Ramos (cell line): Measurements from ENCODE around the gene TTBK1.

Source experiments
- in situ Hi-C: fragments of 300-500 bp; cut with MboI; formaldehyde crosslinking; loops from one replicate; pipeline ENCODE4 v1.14.3; 2022; ENCODE audit warnings: low sequenced_read_pairs; ENCODE audit not compliant: unreplicated experiment

Gene TTBK1

DNA sequence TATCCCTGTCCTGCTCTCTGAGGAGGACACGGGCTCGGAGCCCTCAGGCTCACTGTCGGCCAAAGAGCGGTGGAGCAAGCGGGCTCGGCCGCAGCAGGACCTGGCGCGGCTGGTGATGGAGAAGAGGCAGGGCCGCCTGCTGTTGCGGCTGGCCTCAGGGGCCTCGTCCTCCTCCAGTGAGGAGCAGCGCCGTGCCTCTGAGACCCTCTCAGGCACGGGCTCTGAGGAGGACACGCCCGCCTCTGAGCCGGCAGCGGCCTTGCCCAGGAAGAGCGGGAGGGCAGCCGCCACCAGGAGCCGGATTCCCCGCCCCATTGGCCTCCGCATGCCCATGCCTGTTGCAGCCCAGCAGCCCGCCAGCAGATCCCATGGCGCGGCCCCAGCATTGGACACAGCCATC lies 40.6 kb downstream of the TTBK1 start:
- in situ Hi-C loops: no loop called here

DNA sequence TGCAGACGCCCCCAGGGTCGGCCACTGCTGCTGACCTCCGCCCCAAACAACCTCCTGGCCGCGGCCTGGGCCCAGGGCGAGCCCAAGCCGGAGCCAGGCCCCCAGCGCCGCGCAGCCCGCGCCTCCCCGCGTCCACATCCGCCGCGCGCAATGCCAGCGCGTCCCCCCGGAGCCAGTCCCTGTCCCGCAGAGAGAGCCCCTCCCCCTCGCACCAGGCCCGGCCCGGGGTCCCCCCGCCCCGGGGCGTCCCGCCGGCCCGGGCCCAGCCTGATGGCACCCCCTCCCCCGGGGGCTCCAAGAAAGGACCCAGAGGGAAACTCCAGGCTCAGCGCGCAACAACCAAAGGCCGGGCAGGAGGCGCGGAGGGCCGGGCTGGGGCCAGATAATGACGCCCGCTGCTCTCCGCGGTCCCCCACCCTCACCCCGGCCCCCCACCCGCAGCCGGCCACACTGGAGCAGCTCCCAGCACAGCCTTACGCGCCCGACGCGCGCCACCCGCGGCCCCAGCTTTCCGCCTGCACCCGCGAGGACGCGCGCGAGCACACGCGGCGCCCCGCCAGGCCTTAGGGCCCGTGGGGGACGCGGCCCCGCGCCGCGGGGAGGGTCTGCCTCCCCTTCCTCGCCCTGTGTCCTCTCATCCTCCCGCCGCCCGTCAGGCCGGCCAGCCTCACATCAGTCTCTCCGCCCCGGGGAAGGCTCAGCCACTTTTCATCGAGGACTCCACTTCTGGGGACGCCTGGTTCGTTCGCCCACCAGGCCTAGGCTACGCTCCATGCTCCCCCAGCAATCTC lies 41.9 kb downstream of the TTBK1 start:
- in situ Hi-C loops: no loop called here

DNA sequence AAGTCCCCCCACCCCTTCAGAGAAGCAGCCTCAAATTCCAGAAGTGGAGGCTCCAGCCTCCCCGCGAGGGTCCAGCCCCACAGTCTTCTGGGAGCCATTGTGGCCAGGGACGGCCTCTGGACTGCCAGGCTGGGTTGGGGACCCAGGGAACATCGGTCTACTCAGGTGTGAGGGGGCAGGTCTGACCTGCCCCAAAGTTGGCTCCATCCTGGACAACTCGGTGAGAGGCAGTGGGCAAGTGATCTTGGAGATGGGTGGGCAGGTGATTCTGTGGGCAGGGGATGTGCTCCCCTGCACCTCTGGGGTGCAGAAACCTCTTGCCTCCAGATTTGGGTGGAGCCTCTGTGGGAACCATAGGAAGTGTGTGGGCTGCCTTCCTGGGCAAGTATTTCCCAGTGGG lies 42.6 kb downstream of the TTBK1 start:
- in situ Hi-C loops: no loop called here

GRCh38 chr6:43286456-43286979 lies 43.2 kb downstream of the TTBK1 start:
- in situ Hi-C loops: no loop called here

GRCh38 chr6:43286980-43287716 lies 43.9 kb downstream of the TTBK1 start:
- in situ Hi-C loops: no loop called here

- in situ Hi-C loops: no loop called here
These were observed 44.7 kb downstream of the TTBK1 start for GRCh38 chr6:43287717-43288679.

GRCh38 chr6:43290339-43290904 lies 47.1 kb downstream of the TTBK1 start:
- in situ Hi-C loops: no loop called here

DNA sequence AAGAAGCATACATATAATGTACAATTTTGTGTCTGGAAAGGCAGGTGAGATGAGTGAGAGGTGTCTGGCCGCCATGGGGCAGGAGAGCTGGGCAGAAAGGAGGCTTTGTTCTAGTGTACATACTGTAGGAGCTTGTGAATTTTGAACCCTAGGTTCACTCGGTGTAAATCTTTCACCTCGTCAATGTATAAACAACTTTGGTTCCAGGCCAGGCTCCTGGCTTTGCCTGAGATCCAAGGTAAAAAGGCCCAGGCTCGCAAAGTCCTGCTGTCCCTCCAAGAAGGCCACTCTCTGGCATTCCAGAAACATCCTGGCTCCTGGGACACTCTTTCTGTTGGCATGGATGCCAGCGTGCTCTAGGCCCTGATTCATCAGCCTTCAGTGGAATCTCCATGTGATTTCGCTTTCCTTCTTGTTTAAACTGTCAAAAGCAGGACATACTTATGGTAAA lies 47.6 kb downstream of the TTBK1 start:
- in situ Hi-C loops: no loop called here

DNA sequence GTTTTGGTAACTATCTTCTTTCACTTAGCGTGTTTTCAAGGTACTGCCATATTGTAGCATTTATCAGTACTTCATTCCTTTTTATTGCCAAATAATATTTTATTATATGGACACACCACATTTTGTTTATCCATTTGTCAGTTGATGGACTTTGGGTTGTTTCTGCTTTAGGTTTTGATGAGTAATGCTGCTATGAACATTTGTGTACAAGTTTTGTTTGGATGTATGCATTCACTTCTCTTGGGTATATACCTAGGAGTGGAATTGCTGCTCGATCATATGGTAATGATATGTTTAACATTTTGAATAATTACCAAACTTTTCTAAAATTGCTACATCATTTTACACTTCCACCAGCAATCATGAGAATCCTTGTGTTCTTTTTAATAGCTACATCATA lies 48.4 kb downstream of the TTBK1 start:
- in situ Hi-C loops: no loop called here

GRCh38 chr6:43292341-43292740 lies 49.1 kb downstream of the TTBK1 start:
- in situ Hi-C loops: no loop called here

DNA sequence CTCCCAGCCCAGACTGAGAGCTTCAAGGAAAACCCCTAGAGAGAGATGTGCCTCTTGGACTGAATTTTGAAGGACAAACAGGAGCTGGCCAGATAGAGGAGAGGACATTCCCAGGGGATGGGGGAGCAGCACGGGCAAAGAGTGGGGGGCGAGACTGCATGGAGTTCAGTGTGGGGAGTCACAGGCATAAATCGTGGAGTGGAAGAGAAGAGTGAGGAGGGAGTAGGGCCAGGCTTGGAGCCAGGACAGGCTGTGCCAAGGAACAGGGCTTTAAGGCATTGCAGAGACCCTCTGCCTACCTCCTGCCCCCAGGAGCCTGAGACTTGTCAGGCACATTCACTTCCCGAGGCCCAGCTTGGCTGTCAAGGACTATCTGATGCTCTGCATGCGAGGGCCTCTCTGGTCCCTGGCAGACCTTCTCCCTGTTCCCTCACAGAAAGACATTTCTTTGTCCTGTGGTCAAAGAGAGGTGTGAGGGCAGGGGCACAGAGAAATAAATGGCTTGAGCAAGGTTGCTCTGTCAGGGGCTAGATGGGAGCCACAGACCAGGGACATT lies 49.6 kb downstream of the TTBK1 start:
- in situ Hi-C loops: no loop called here

DNA sequence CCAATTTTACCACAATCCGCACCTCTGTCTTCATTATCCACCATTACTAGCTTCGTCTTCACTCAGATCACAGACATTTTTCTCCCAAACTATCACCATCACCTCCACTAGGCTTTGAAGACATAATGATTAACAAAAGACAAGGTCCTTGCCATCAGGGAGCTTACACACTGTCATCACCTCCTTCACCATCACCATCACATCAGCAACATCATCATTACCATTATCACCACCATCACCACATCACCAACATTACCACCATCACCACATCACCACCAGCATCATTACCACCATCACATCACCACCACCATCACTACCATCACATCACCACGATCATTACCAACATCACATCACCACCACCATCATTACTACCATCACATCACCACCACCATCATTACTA lies 50.4 kb downstream of the TTBK1 start:
- in situ Hi-C loops: no loop called here

DNA sequence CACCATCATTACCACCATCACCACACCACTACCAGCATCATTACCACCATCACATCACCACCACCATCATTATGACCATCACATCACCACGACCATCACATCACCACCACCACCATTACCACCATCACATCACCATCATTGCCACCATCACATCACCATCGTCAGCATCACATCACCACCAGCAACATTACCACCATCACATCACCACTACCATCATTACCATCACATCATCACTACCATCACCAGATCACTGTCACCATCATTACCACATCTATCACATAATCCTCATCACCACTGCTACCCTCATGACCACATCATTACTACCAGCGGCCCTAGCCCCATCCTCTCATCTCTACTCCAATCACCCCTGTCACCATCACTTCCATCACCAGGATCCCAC lies 51.3 kb downstream of the TTBK1 start:
- in situ Hi-C loops: no loop called here

- in situ Hi-C loops: no loop called here
These were observed 52.2 kb downstream of the TTBK1 start for GRCh38 chr6:43295456-43295855.

DNA sequence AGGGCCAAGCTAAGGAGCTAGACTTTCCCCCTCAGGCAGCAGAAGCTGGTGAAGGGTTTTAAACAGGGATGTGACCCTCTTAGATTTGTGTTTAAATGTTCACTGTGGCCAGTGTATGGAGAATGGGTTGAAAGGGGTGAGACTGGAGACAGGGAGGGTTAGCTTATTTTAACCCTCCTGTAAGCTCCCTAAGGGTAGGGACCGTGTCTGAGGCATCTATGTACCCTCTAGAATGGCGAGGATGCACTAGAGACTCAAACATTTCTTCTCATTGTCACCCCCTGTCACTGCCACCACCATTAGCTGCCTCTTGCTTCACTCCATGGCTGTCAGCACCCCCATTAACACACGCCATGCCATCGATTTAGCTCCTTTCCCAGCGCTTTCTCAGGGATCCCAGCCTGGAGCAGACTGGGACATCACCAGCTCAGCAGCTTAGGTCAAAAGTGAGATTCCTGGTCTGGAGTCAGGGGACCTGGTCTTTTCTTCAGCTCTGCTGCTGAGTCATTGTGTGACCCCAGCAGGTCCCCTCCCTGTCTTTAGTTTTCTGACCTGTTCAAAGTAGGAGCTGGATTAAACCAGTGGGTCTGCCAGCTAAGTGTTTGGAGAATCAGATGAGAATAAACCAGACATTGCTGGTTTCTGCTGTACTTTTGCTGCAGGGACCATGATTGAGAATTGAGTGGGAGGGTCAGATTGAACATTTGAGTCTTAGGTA lies 53.7 kb downstream of the TTBK1 start:
- in situ Hi-C loops: no loop called here

- in situ Hi-C loops: no loop called here
These were observed 54.6 kb downstream of the TTBK1 start, which contains the start of gene SLC22A7 for GRCh38 chr6:43297644-43298564. Gene SLC22A7 (plus strand): TSS chr6:43298260. CDS start chr6:43298359, 99 bp downstream.

- in situ Hi-C loops: no loop called here
These were observed 55.5 kb downstream of the TTBK1 start for GRCh38 chr6:43298565-43299337.
